Heart right ventricle (tissue), 16 donors: ENCODE results near the gene FAM222B. TPM values are rescaled to one million over a fixed set of nuclear protein-coding genes. Genes with fewer than 3 reads are reported as not detected.

Experiments used
- ATAC-seq, 8 donors: fragments of 200-7000 bp; cut with Tn5 transposase; one replicate each; pipeline ENCODE4 v1.9.1; 2020; ENCODE audit warnings: mild to moderate bottlenecking in 8 of 8, moderate library complexity in 8 of 8, moderate number of reproducible peaks in 1 of 8
- DNase-seq, 2 donors: peaks; one replicate each; pipeline ENCODE4 v3.0.0-alpha.2; 2020
- H3K27ac ChIP-seq, 10 donors: fragments of 200-600 bp; sonication (generic) in 2 of 10; one replicate each; pipeline versions ENCODE4 v1.5.0 to v1.8.0; 2020 to 2022; ENCODE audit warnings: mild to moderate bottlenecking in 3 of 10
- H3K27me3 ChIP-seq, 7 donors: fragments of 200-600 bp; one replicate each; pipeline ENCODE4 v1.8.0; 2021 to 2022; ENCODE audit warnings: mild to moderate bottlenecking in 2 of 7
- H3K36me3 ChIP-seq, 9 donors: fragments of 200-600 bp; sonication (generic) in 1 of 9; one replicate each; pipeline versions ENCODE4 v1.5.0 to v1.8.0; 2020 to 2022; ENCODE audit warnings: mild to moderate bottlenecking in 2 of 9
- H3K4me1 ChIP-seq, 9 donors: fragments of 200-600 bp; sonication (generic) in 1 of 9; one replicate each; pipeline versions ENCODE4 v1.5.0 to v1.8.0; 2020 to 2022; ENCODE audit warnings: mild to moderate bottlenecking in 4 of 9
- H3K4me3 ChIP-seq, 10 donors: fragments of 200-600 bp; sonication (generic) in 2 of 10; one replicate each; pipeline versions ENCODE4 v1.5.0 to v1.8.0; 2020 to 2022; ENCODE audit warnings: mild to moderate bottlenecking in 7 of 10, moderate library complexity in 2 of 10
- H3K9me3 ChIP-seq, 11 donors: fragments of 200-600 bp in 10 of 11; sonication (generic) in 2 of 11; one replicate each; pipeline versions ENCODE4 v1.5.0 to v1.8.0; 2013 to 2022; ENCODE audit warnings: mild to moderate bottlenecking in 2 of 11, control low read depth in 1 of 11, moderate library complexity in 1 of 11
- WGBS, 2 donors: extraction: QIAGEN DNeasy Blood & Tissue Kit; methylation state at CpG; one replicate each; pipeline ENCODE4 v1.1.7; 2013; ENCODE audit warnings: inconsistent platforms in 1 of 2; 5-methylcytosine and 5-hydroxymethylcytosine counted together
- intact Hi-C, 10 donors: fragments of 100-400 bp; cut with DNase I; formaldehyde crosslinking; loops; one replicate each; pipeline versions ENCODE4 v1.11.1 to v1.14.2; 2022
- polyA plus RNA-seq, 2 donors: library from polyadenylated mRNA; stranded (reverse); fragments of 200-250 nt; gene quantifications; one replicate each; pipeline ENCODE4 v1.2.3, GENCODE V29; 2013
- total RNA-seq, 10 donors: library from RNA; stranded (reverse); fragmentation: NEBNext Ultra II Directional in 3 of 10; extraction: Animal tissue kit (Norgen Biotek cat#: 25700) in 3 of 10; gene quantifications; one replicate each; pipeline versions ENCODE4 v1.2.1 to v1.2.4, GENCODE V29; 2021 to 2023
- TF ChIP-seq, protein P1 (sequence below), 9 donors: fragments of 200-600 bp; sonication (generic) in 2 of 9; IDR thresholded peaks; one replicate each; pipeline versions ENCODE4 v1.5.0 to v1.8.0; 2021 to 2022; ENCODE audit warnings: antibody characterized with exemption in 9 of 9, mild to moderate bottlenecking in 5 of 9, moderate library complexity in 1 of 9
- donor health status: Arrhythmogenic right ventricular cardiomyopathy.
- donor health status: ischemic (EF 13 %, LVEDD 7.1; RV severe dilation, severe dysfunction).
- donor health status: healthy with polysubstance abuse.
- donor health status: DM: no; HTN: yes; CAD: no.
- donor health status: DM: no; HTN: no; CAD: no.
- donor health status: ischemic (EF 25% LVEDD 6.9; RV normal size, moderate dysfunction).
- donor health status: ischemic (EF 25% LVEDD 5.7; RV mildly dilated, moderate dysfunction).
- donor health status: healthy.
- donor health status: DM: yes; HTN: yes; CAD: no.
- donor health status: Ischemic cardiomyopathy.
- donor health status: ischemic (EF 35%, LVEDD 5.7; RV mildly dilated, moderate dysfunction).
- donor health status: nonischemic (EF 11% LVEDD 7.7; RV severe dilation, severe dysfunction).
- donor health status: DM: yes; HTN: yes; CAD: no.
- donor health status: PGD.
- donor health status: ischemic (EF 29% LVEDD 5.4; RV normal size, mild dysfunction).
- donor health status: nonischemic (EF 23%, LVEDD 6.1; RV moderate dilation, normal function).

Gene FAM222B
- total and polyA plus RNA-seq, 12 donors, result 8.7 to 19.4 (median 15.3) TPM

GRCh38 chr17:28818819-28819221 is 23.8 kb downstream of the FAM222B start:
- Histone ChIP-seq H3K4me1 (peaks cover 0 to 7% (median 0%) of the 10 kb centered on the region in 9 donors), H3K27me3 (no peaks in the 10 kb centered on the region), H3K4me3 (no peak overlapping the region), H3K36me3 (no peaks in the 10 kb centered on the region), H3K9me3 (no peaks in the 10 kb centered on the region), H3K27ac (no peak overlapping the region)
- WGBS, 2 donors, result 63 to 73% methylated on average over 3 of the region's 3 CpGs
- intact Hi-C loops, result loop anchor here in 2 of 10 donors (10.0 kb wide), 1 partner anchor 54 kb away; no protein-coding TSS in a partner anchor
- ATAC-seq (no peak), DNase-seq (no peak)
- TF ChIP-seq, protein P1, sequence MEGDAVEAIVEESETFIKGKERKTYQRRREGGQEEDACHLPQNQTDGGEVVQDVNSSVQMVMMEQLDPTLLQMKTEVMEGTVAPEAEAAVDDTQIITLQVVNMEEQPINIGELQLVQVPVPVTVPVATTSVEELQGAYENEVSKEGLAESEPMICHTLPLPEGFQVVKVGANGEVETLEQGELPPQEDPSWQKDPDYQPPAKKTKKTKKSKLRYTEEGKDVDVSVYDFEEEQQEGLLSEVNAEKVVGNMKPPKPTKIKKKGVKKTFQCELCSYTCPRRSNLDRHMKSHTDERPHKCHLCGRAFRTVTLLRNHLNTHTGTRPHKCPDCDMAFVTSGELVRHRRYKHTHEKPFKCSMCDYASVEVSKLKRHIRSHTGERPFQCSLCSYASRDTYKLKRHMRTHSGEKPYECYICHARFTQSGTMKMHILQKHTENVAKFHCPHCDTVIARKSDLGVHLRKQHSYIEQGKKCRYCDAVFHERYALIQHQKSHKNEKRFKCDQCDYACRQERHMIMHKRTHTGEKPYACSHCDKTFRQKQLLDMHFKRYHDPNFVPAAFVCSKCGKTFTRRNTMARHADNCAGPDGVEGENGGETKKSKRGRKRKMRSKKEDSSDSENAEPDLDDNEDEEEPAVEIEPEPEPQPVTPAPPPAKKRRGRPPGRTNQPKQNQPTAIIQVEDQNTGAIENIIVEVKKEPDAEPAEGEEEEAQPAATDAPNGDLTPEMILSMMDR (IDR thresholded peaks at IDR 0.05), result no peak

GRCh38 chr17:28816540-28816939 is 26.1 kb downstream of the FAM222B start:
- 79 to 85% methylated on average over 4 of the region's 4 CpGs for WGBS, 2 donors
- Histone ChIP-seq H3K9me3 (no peaks in the 10 kb centered on the region), H3K27me3 (no peaks in the 10 kb centered on the region), H3K4me1 (peaks cover 0 to 16% (median 10%) of the 10 kb centered on the region in 9 donors), H3K4me3 (no peak overlapping the region), H3K27ac (no peak overlapping the region), H3K36me3 (no peaks in the 10 kb centered on the region)
- intact Hi-C loops, result loop anchor here in 2 of 10 donors (10.0 kb wide), 1 partner anchor 52 kb away; no protein-coding TSS in a partner anchor
- ATAC-seq, result no peak
- TF ChIP-seq, protein P1 (IDR thresholded peaks at IDR 0.05), result no peak
- no peak for DNase-seq

- TF ChIP-seq, protein P1 (IDR thresholded peaks at IDR 0.05), result no peak
- H3K9me3 ChIP-seq, result no peaks in the 10 kb centered on the region
- 0 to 1% methylated on average over 6 to 10 of the region's 10 CpGs for WGBS, 2 donors
- no peaks in the 10 kb centered on the region for H3K27me3 ChIP-seq
- peak in 7 of 8 donors; percentile 7 to 56 (median 49) for ATAC-seq
- DNase-seq, result no peak
- H3K27ac ChIP-seq, result peak overlapping the region; percentile 23 to 92 (median 87)
- peak overlapping the region; percentile 71 to 98 (median 93) for H3K4me3 ChIP-seq
- intact Hi-C loops, result loop anchor here in 3 of 10 donors (2.0 to 10.0 kb wide), 2 partner anchors 48 to 84 kb away; partner anchors contain the start of gene NEK8 (in 1 of the 3)
- peaks cover 0 to 44% (median 31%) of the 10 kb centered on the region in 9 donors for H3K4me1 ChIP-seq
- H3K36me3 ChIP-seq, result no peaks in the 10 kb centered on the region
Measured at GRCh38 chr17:28812748-28813377, 29.7 kb downstream of the FAM222B start.

DNA sequence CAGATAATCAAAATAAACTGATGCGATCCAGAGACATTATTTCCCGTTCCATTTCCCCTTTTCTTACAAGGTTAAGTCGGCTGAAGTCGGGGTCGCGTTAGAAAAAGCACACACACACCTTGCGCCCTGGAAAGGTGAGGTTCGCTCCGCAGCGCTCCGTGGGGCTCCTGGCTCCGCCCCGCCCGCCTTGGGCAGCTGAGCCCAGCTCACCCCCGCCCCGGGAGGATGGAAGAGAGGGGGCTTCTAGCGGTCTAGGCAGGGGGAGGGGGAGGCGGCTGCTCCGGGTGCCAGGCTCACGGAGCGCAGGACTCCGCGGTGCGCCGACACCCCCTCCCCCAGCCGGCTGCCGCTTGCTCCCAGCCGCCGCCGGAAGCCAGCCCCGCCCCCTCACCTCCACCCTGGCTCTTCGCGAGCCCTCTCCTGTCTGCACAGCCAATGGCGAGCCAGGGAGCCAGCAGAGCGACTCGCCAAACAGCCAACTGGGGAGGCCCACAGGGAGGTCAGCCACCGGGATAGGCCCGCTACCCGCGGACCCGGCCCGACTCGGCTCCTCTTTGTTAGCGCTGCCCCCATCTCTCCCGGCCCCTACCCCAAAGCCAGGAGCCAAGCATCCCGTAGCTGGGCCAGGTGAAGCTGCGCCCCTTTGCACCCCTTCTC is 30.4 kb downstream of the FAM222B start:
- peaks cover 0 to 50% (median 36%) of the 10 kb centered on the region in 9 donors for H3K4me1 ChIP-seq
- no peaks in the 10 kb centered on the region for H3K36me3 ChIP-seq
- no peaks in the 10 kb centered on the region for H3K9me3 ChIP-seq
- ATAC-seq (peak; percentile 100), DNase-seq (peak; percentile 98)
- peak overlapping the region; percentile 71 to 98 (median 93) for H3K4me3 ChIP-seq
- WGBS, 2 donors, result 0 to 1% methylated on average over 35 to 47 of the region's 47 CpGs
- H3K27ac ChIP-seq, result peak overlapping the region; percentile 23 to 92 (median 87)
- H3K27me3 ChIP-seq, result no peaks in the 10 kb centered on the region
- intact Hi-C loops, result loop anchor here in 3 of 10 donors (2.0 to 10.0 kb wide), 2 partner anchors 47 to 83 kb away; partner anchors contain the start of gene NEK8 (in 1 of the 3)
- TF ChIP-seq, protein P1 (IDR thresholded peaks at IDR 0.05), result no peak
